Suprapubic skin (tissue), 3 donors: ENCODE measurements around the gene HIP1.

Experiments used
- CTCF ChIP-seq, 2 donors: fragments of 200-600 bp in 1 of 2; fragments of 450-650 bp in 1 of 2; sonication (generic) in 1 of 2; IDR thresholded peaks; one replicate each; pipeline ENCODE4 v1.5.1; 2016 to 2019; ENCODE audit warnings: antibody characterized with exemption in 2 of 2, mild to moderate bottlenecking in 1 of 2, moderate library complexity in 1 of 2
- EP300 ChIP-seq: sonication (generic); formaldehyde crosslinking; IDR thresholded peaks from one replicate; pipeline ENCODE4 v1.6.1; 2017; ENCODE audit warnings: antibody characterized with exemption
- POLR2A ChIP-seq, 2 donors: fragments of 450-650 bp; IDR thresholded peaks; one replicate each; pipeline ENCODE4 v1.6.1; 2017; ENCODE audit warnings: antibody characterized with exemption in 2 of 2, mild to moderate bottlenecking in 2 of 2, moderate library complexity in 2 of 2

- TF ChIP-seq CTCF (IDR thresholded peaks at IDR 0.05) (no peak), POLR2A (IDR thresholded peaks at IDR 0.05) (no peak), EP300 (no peak)
Measured at GRCh38 chr7:75687246-75688088, 51.3 kb downstream of the HIP1 start.
